Gastroesophageal sphincter (tissue), 4 donors: ENCODE measurements around the gene STAT4. TPM values are rescaled to one million over a fixed set of nuclear protein-coding genes. Genes with fewer than 3 reads are reported as not detected.

Source experiments
- ATAC-seq: fragments of 150-250 bp; one replicate; pipeline ENCODE4 v1.9.1; 2016; ENCODE audit warnings: mild to moderate bottlenecking, moderate library complexity
- H3K27ac ChIP-seq, 4 donors: fragments of 200-600 bp; sonication (generic) in 3 of 4; 1 replicate in 3 of 4; 2 replicates in 1 of 4; pipeline ENCODE4 v1.5.1; 2016 to 2019
- H3K27me3 ChIP-seq: fragments of 200-600 bp; sonication (generic); one replicate; pipeline ENCODE4 v1.5.1; 2019
- H3K36me3 ChIP-seq, 2 donors: fragments of 200-600 bp; sonication (generic); one replicate each; pipeline ENCODE4 v1.5.1; 2019; ENCODE audit warnings: control low read depth in 1 of 2
- H3K4me1 ChIP-seq, 3 donors: fragments of 200-600 bp; sonication (generic); 1 replicate in 2 of 3; 2 replicates in 1 of 3; pipeline ENCODE4 v1.5.1; 2016 to 2019; ENCODE audit warnings: control low read depth in 2 of 3
- H3K4me3 ChIP-seq, 2 donors: fragments of 200-600 bp; sonication (generic); one replicate each; pipeline ENCODE4 v1.5.1; 2019; ENCODE audit warnings: mild to moderate bottlenecking in 1 of 2, moderate library complexity in 1 of 2
- H3K9me3 ChIP-seq, 3 donors: fragments of 200-600 bp; sonication (generic); one replicate each; pipeline ENCODE4 v1.5.1; 2017 to 2019; ENCODE audit warnings: control low read depth in 2 of 3
- CTCF ChIP-seq, 4 experiments: fragments of 200-600 bp in 2 of 4; fragments of 450-650 bp in 2 of 4; sonication (generic) in 1 of 4; IDR thresholded peaks; one replicate each; pipeline ENCODE4 v1.5.1; 2017 to 2019; ENCODE audit warnings: antibody characterized with exemption in 4 of 4, mild to moderate bottlenecking in 2 of 4, moderate library complexity in 2 of 4
- EP300 ChIP-seq: sonication (generic); formaldehyde crosslinking; IDR thresholded peaks from one replicate; pipeline ENCODE4 v1.6.1; 2017; ENCODE audit warnings: antibody characterized with exemption, mild to moderate bottlenecking
- POLR2A ChIP-seq, 2 donors: fragments of 450-650 bp; IDR thresholded peaks; one replicate each; pipeline ENCODE4 v1.6.1; 2017; ENCODE audit warnings: antibody characterized with exemption in 2 of 2, mild to moderate bottlenecking in 2 of 2, moderate library complexity in 1 of 2
- POLR2AphosphoS5 ChIP-seq: sonication (generic); formaldehyde crosslinking; IDR thresholded peaks from one replicate; pipeline ENCODE4 v1.6.1; 2017; ENCODE audit warnings: antibody characterized with exemption
- WGBS, 2 donors: methylation state at CpG; one replicate each; pipeline ENCODE4 v1.1.5; 2018; ENCODE audit warnings: low coverage in 1 of 2; 5-methylcytosine and 5-hydroxymethylcytosine counted together
- total RNA-seq, 4 donors: library from RNA; depleted of rRNA; stranded (reverse); fragments of >200 nt; gene quantifications; one replicate each; pipeline ENCODE4 v1.1.0, GENCODE V29; 2016

Gene STAT4
- 1 to 10 TPM in 2 of 4 donors, under 1 TPM in 2; 0.39 to 4.8 (median 1.9) TPM for total RNA-seq

- Histone ChIP-seq H3K36me3 (no peaks in the 10 kb centered on the region), H3K4me3 (peak within 1 kb of the TSS; percentile 42 to 53), H3K27ac (peak within 1 kb of the TSS in 2 of 4 donors; percentile 17 to 54), H3K4me1 (peaks cover 0 to 12% (median 4%) of the 10 kb centered on the region in 3 donors), H3K27me3 (peaks cover 11% of the 10 kb centered on the region), H3K9me3 (no peaks in the 10 kb centered on the region)
- TF ChIP-seq POLR2AphosphoS5, result no peak
- TF ChIP-seq POLR2A (IDR thresholded peaks at IDR 0.05), result no peak
- TF ChIP-seq EP300, result no peak
- TF ChIP-seq CTCF (IDR thresholded peaks at IDR 0.05), result no peak
- WGBS, 2 donors, result 0 to 6% methylated on average over 10 to 11 of the region's 33 CpGs
- ATAC-seq, result peak; percentile 62
Measured at GRCh38 chr2:191150600-191151330, at the start of gene STAT4. Gene STAT4, minus strand, starts transcription at chr2:191150994. Its CDS starts 2,791 bp downstream, at chr2:191148203.

GRCh38 chr2:191199929-191200512 lies 49.2 kb upstream of the STAT4 start:
- H3K27me3 ChIP-seq, result no peaks in the 10 kb centered on the region
- H3K36me3 ChIP-seq, result no peaks in the 10 kb centered on the region
- H3K4me1 ChIP-seq, result peaks cover 0 to 5% (median 0%) of the 10 kb centered on the region in 3 donors
- peaks cover 0 to 7% (median 0%) of the 10 kb centered on the region in 3 donors for H3K9me3 ChIP-seq
- 85 to 86% methylated on average over 2 to 4 of the region's 6 CpGs for WGBS, 2 donors
- no peak overlapping the region for H3K27ac ChIP-seq
- no peak for TF ChIP-seq EP300
- TF ChIP-seq POLR2A (IDR thresholded peaks at IDR 0.05), result no peak
- no peak for TF ChIP-seq POLR2AphosphoS5
- no peak for TF ChIP-seq CTCF (IDR thresholded peaks at IDR 0.05)
- ATAC-seq, result no peak
- no peak overlapping the region for H3K4me3 ChIP-seq

GRCh38 chr2:191198271-191198670 lies 47.5 kb upstream of the STAT4 start:
- WGBS, 2 donors, result 88% methylated on average over 4 of the region's 4 CpGs; no CpG with 5 or more reads in 1 of the 2 donors

GRCh38 chr2:191197096-191197495 lies 46.3 kb upstream of the STAT4 start:
- Histone ChIP-seq H3K9me3 (no peaks in the 10 kb centered on the region), H3K27me3 (no peaks in the 10 kb centered on the region), H3K36me3 (no peaks in the 10 kb centered on the region), H3K27ac (no peak overlapping the region), H3K4me1 (no peaks in the 10 kb centered on the region), H3K4me3 (no peak overlapping the region)
- TF ChIP-seq CTCF (IDR thresholded peaks at IDR 0.05) (no peak), POLR2AphosphoS5 (no peak), EP300 (no peak), POLR2A (IDR thresholded peaks at IDR 0.05) (no peak)
- ATAC-seq, result no peak
- 73 to 83% methylated on average over 3 of the region's 3 CpGs for WGBS, 2 donors

More at GRCh38 chr2:191198271-191198670, 47.5 kb upstream of the STAT4 start:
- Histone ChIP-seq H3K27me3 (no peaks in the 10 kb centered on the region), H3K27ac (no peak overlapping the region), H3K36me3 (no peaks in the 10 kb centered on the region), H3K4me3 (no peak overlapping the region), H3K9me3 (peaks cover 0 to 6% (median 0%) of the 10 kb centered on the region in 3 donors), H3K4me1 (peaks cover 0 to 5% (median 0%) of the 10 kb centered on the region in 3 donors)
- no peak for ATAC-seq
- TF ChIP-seq POLR2A (IDR thresholded peaks at IDR 0.05), result no peak
- no peak for TF ChIP-seq POLR2AphosphoS5
- no peak for TF ChIP-seq CTCF (IDR thresholded peaks at IDR 0.05)
- TF ChIP-seq EP300, result no peak
